ENCODE results near the gene WDR53. TPM values are rescaled to one million over a fixed set of nuclear protein-coding genes. Genes with fewer than 3 reads are reported as not detected.

The WDR53 gene
- total RNA-seq, 1 experiment from 2014 or later, result 17.8 TPM

- H3K36me3 Mint-ChIP-seq (ENCODE audit: insufficient read depth, unreplicated experiment), result no peaks in the 10 kb centered on the region
- H3K27me3 Mint-ChIP-seq (ENCODE audit: insufficient read depth, unreplicated experiment), result no peaks in the 10 kb centered on the region
- H3K9me3 Mint-ChIP-seq (ENCODE audit: unreplicated experiment), result no peaks in the 10 kb centered on the region
- H3K27ac Mint-ChIP-seq (ENCODE audit: unreplicated experiment), result no peak overlapping the region
- H3K4me1 Mint-ChIP-seq (ENCODE audit: low read depth, unreplicated experiment), result peaks cover 5% of the 10 kb centered on the region
- no TSS peak for BruUV-seq (replicated peaks)
- no peak overlapping the region for H3K4me3 Mint-ChIP-seq (ENCODE audit: unreplicated experiment)
- H3K4me3 ChIP-seq (ENCODE audit: low read depth, low read length), result no peak overlapping the region
- no peak for TF ChIP-seq CTCF (IDR thresholded peaks at IDR 0.05; ENCODE audit: insufficient read depth in 1 of 2, low read depth in 1 of 2, low read length in 1 of 2, severe bottlenecking in 1 of 2, unreplicated experiment in 1 of 2)
- CTCF ChIA-PET, result no interaction called here
- H3K27me3 ChIP-seq (replicated peaks; ENCODE audit: control insufficient read depth, insufficient read depth, low read length), result no peaks in the 10 kb centered on the region
- intact Hi-C loops (cut with micrococcal nuclease; ENCODE audit: unreplicated experiment), result no loop called here
- no peaks in the 10 kb centered on the region for H3K9me3 ChIP-seq
- POLR2A ChIA-PET, result no interaction called here
- no peaks in the 10 kb centered on the region for H3K4me1 ChIP-seq
- DNase-seq, result no peak
- no peaks in the 10 kb centered on the region for H3K36me3 ChIP-seq (ENCODE audit: control insufficient read depth, insufficient read depth, low read length)
Observed at GRCh38 chr3:196563721-196564225, 4.6 kb downstream of the WDR53 start.

- POLR2A ChIA-PET, result no interaction called here
- Histone ChIP-seq H3K9me3 (no peaks in the 10 kb centered on the region), H3K36me3 (ENCODE audit: control insufficient read depth, insufficient read depth, low read length) (no peaks in the 10 kb centered on the region), H3K4me1 (no peaks in the 10 kb centered on the region), H3K27me3 (replicated peaks; ENCODE audit: control insufficient read depth, insufficient read depth, low read length) (no peaks in the 10 kb centered on the region), H3K4me3 (ENCODE audit: low read depth, low read length) (no peak overlapping the region)
- Mint-ChIP-seq H3K27ac (ENCODE audit: unreplicated experiment) (no peak overlapping the region), H3K27me3 (ENCODE audit: insufficient read depth, unreplicated experiment) (no peaks in the 10 kb centered on the region), H3K4me1 (ENCODE audit: low read depth, unreplicated experiment) (no peaks in the 10 kb centered on the region), H3K36me3 (ENCODE audit: insufficient read depth, unreplicated experiment) (no peaks in the 10 kb centered on the region), H3K9me3 (ENCODE audit: unreplicated experiment) (no peaks in the 10 kb centered on the region), H3K4me3 (ENCODE audit: unreplicated experiment) (no peak overlapping the region)
- no peak for TF ChIP-seq CTCF (IDR thresholded peaks at IDR 0.05; ENCODE audit: insufficient read depth in 1 of 2, low read depth in 1 of 2, low read length in 1 of 2, severe bottlenecking in 1 of 2, unreplicated experiment in 1 of 2)
- intact Hi-C loops (cut with micrococcal nuclease; ENCODE audit: unreplicated experiment), result no loop called here
- no TSS peak for BruUV-seq (replicated peaks)
- CTCF ChIA-PET, result no interaction called here
- no peak for DNase-seq
Observed at GRCh38 chr3:196559826-196560225, 8.5 kb downstream of the WDR53 start.

GRCh38 chr3:196558476-196558875, 9.9 kb downstream of the WDR53 start:
- Mint-ChIP-seq H3K27me3 (ENCODE audit: insufficient read depth, unreplicated experiment) (no peaks in the 10 kb centered on the region), H3K36me3 (ENCODE audit: insufficient read depth, unreplicated experiment) (no peaks in the 10 kb centered on the region), H3K9me3 (ENCODE audit: unreplicated experiment) (no peaks in the 10 kb centered on the region), H3K4me1 (ENCODE audit: low read depth, unreplicated experiment) (no peaks in the 10 kb centered on the region), H3K27ac (ENCODE audit: unreplicated experiment) (no peak overlapping the region), H3K4me3 (ENCODE audit: unreplicated experiment) (no peak overlapping the region)
- DNase-seq, result no peak
- no peak overlapping the region for H3K4me3 ChIP-seq (ENCODE audit: low read depth, low read length)
- no peak for TF ChIP-seq CTCF (IDR thresholded peaks at IDR 0.05; ENCODE audit: insufficient read depth in 1 of 2, low read depth in 1 of 2, low read length in 1 of 2, severe bottlenecking in 1 of 2, unreplicated experiment in 1 of 2)
- intact Hi-C loops (cut with micrococcal nuclease; ENCODE audit: unreplicated experiment), result no loop called here
- H3K9me3 ChIP-seq, result no peaks in the 10 kb centered on the region
- POLR2A ChIA-PET, result no interaction called here
- CTCF ChIA-PET, result no interaction called here
- H3K36me3 ChIP-seq (ENCODE audit: control insufficient read depth, insufficient read depth, low read length), result no peaks in the 10 kb centered on the region
- no peaks in the 10 kb centered on the region for H3K4me1 ChIP-seq
- H3K27me3 ChIP-seq (replicated peaks; ENCODE audit: control insufficient read depth, insufficient read depth, low read length), result no peaks in the 10 kb centered on the region
- BruUV-seq (replicated peaks), result no TSS peak
